PC-3 (cell line): ENCODE results near the gene PRM3. TPM values are rescaled to one million over a fixed set of nuclear protein-coding genes. Genes with fewer than 3 reads are reported as not detected.

Experiments
- ATAC-seq: fragments of 200-7000 bp; cut with Tn5 transposase; 2 replicates; pipeline ENCODE4 v1.9.1; 2020; ENCODE audit warnings: mild to moderate bottlenecking, moderate library complexity
- BruUV-seq: library from RNA; stranded (reverse); fragments of 400-500 nt; replicated peaks from 2 replicates; lab custom pipeline; 2021; lab: Mats Ljungman, UMichigan
- CTCF ChIA-PET: fragments of 300-600 bp; sonication (Branson Sonifier 250); formaldehyde crosslinking; loops from one replicate; lab custom pipeline; 2022; ENCODE audit warnings: antibody characterized with exemption; lab: Charles Lee
- POLR2A ChIA-PET: fragments of 300-600 bp; sonication (Branson Sonifier 250); formaldehyde crosslinking; loops from one replicate; lab custom pipeline; 2022; ENCODE audit warnings: antibody characterized with exemption; ENCODE audit not compliant: unreplicated experiment; lab: Charles Lee
- DNase-seq: peaks from one replicate; pipeline ENCODE4 v3.0.0-alpha.2; 2015
- H2AFZ ChIP-seq: fragments of 300-600 bp; sonication (generic); 2 replicates; pipeline ENCODE4 v1.6.0; 2016; ENCODE audit warnings: antibody characterized with exemption, low read length
- H3F3A ChIP-seq: fragments of 300-600 bp; sonication (generic); one replicate; pipeline ENCODE4 v1.6.0; 2017; ENCODE audit warnings: antibody characterized with exemption, low read length, control low read depth, mild to moderate bottlenecking; ENCODE audit not compliant: unreplicated experiment
- H3K27ac ChIP-seq: fragments of 300-600 bp; sonication (generic); 2 replicates; pipeline ENCODE4 v1.5.1; 2016; ENCODE audit warnings: mild to moderate bottlenecking, low read length
- H3K27me3 ChIP-seq: fragments of 300-600 bp; sonication (generic); 2 replicates; pipeline ENCODE4 v1.6.1; 2016; ENCODE audit warnings: low read length, mixed read lengths
- H3K36me3 ChIP-seq: fragments of 300-600 bp; sonication (generic); 2 replicates; pipeline ENCODE4 v1.6.1; 2016; ENCODE audit warnings: low read depth, mixed run types, low read length, mixed read lengths
- H3K4me1 ChIP-seq: fragments of 300-600 bp; sonication (generic); 2 replicates; pipeline ENCODE4 v1.5.1; 2016; ENCODE audit warnings: low read length; ENCODE audit not compliant: insufficient read depth
- H3K4me2 ChIP-seq: fragments of 300-600 bp; sonication (generic); 2 replicates; pipeline ENCODE4 v1.6.0; 2016; ENCODE audit warnings: low read length
- H3K4me3 ChIP-seq: fragments of 300-600 bp; sonication (generic); 2 replicates; pipeline ENCODE4 v1.5.1; 2016; ENCODE audit warnings: mild to moderate bottlenecking, low read length, mixed read lengths
- H3K79me2 ChIP-seq: fragments of 300-600 bp; sonication (generic); 2 replicates; pipeline ENCODE4 v1.6.1; 2017; ENCODE audit warnings: low read length, mixed read lengths
- H3K9ac ChIP-seq: fragments of 300-600 bp; sonication (generic); 2 replicates; pipeline ENCODE4 v1.6.0; 2016; ENCODE audit warnings: mild to moderate bottlenecking, low read length
- H3K9me2 ChIP-seq: fragments of 300-600 bp; sonication (generic); replicated peaks from 2 replicates; pipeline ENCODE4 v1.6.1; 2016; ENCODE audit warnings: mixed run types, low read length, mixed read lengths
- H3K9me3 ChIP-seq: fragments of 300-600 bp; sonication (generic); 2 replicates; pipeline ENCODE4 v1.6.1; 2016; ENCODE audit warnings: low read length, mixed read lengths
- H4K20me1 ChIP-seq: fragments of 300-600 bp; sonication (generic); 2 replicates; pipeline ENCODE4 v1.6.1; 2016; ENCODE audit warnings: low read length, mixed read lengths
- CTCF ChIP-seq: fragments of 300-600 bp; sonication (generic); conservative IDR thresholded peaks from 2 replicates; pipeline ENCODE4 v1.5.1; 2017; ENCODE audit warnings: antibody characterized with exemption, low read depth, mild to moderate bottlenecking, low read length
- EZH2 ChIP-seq: fragments of 300-600 bp; sonication (generic); IDR thresholded peaks from one replicate; pipeline ENCODE4 v1.6.1; 2017; ENCODE audit warnings: antibody characterized with exemption, mild to moderate bottlenecking, low read length; ENCODE audit not compliant: unreplicated experiment
- EZH2phosphoT487 ChIP-seq: fragments of 300-600 bp; sonication (generic); IDR thresholded peaks from 2 replicates; pipeline ENCODE4 v1.6.1; 2018; ENCODE audit warnings: mild to moderate bottlenecking, antibody characterized with exemption, low read length, borderline replicate concordance
- intact Hi-C: fragments of 100-400 bp; cut with micrococcal nuclease; formaldehyde crosslinking; loops from 2 replicates; pipeline ENCODE4 v1.9.0; 2023
- total RNA-seq: library from RNA; depleted of rRNA; stranded (reverse); fragments of >200 nt; gene quantifications from 2 replicates; pipeline ENCODE4 v1.2.3, GENCODE V29; 2014

The PRM3 gene
- total RNA-seq, 1 experiment from 2014 or later = not detected

- Histone ChIP-seq H3K4me3 (no peak overlapping the region), H3K27me3 (no peaks in the 10 kb centered on the region), H3K9me2 (no peaks in the 10 kb centered on the region), H3K9me3 (no peaks in the 10 kb centered on the region), H3K4me1 (peaks cover 8% of the 10 kb centered on the region; the same call in 1 of the 2 replicates), H4K20me1 (no peaks in the 10 kb centered on the region), H3K27ac (no peak overlapping the region), H3F3A (no peaks in the 10 kb centered on the region), H3K9ac (no peak overlapping the region), H2AFZ (no peak overlapping the region), H3K79me2 (no peaks in the 10 kb centered on the region), H3K4me2 (no peak overlapping the region), H3K36me3 (no peaks in the 10 kb centered on the region)
- ATAC-seq (no peak), DNase-seq (no peak)
- POLR2A ChIA-PET = no interaction called here
- intact Hi-C loops = no loop called here
- BruUV-seq = no TSS peak
- TF ChIP-seq CTCF = no peak
- no peak for TF ChIP-seq EZH2
- TF ChIP-seq EZH2phosphoT487 = no peak
- CTCF ChIA-PET = no interaction called here
These were observed 37.6 kb upstream of the PRM3 start for GRCh38 chr16:11310997-11311561.

- Histone ChIP-seq H2AFZ (no peak overlapping the region), H3F3A (no peaks in the 10 kb centered on the region), H3K27ac (no peak overlapping the region), H3K9me3 (no peaks in the 10 kb centered on the region), H3K36me3 (no peaks in the 10 kb centered on the region), H3K4me1 (peaks cover 8% of the 10 kb centered on the region; the same call in 1 of the 2 replicates), H3K9me2 (no peaks in the 10 kb centered on the region), H3K4me2 (no peak overlapping the region), H3K27me3 (no peaks in the 10 kb centered on the region), H3K9ac (no peak overlapping the region), H3K79me2 (no peaks in the 10 kb centered on the region), H4K20me1 (no peaks in the 10 kb centered on the region), H3K4me3 (no peak overlapping the region)
- no peak for DNase-seq
- ChIA-PET CTCF (no interaction called here), POLR2A (no interaction called here)
- TF ChIP-seq CTCF (no peak), EZH2 (no peak), EZH2phosphoT487 (no peak)
- no peak for ATAC-seq
- intact Hi-C loops = no loop called here
- no TSS peak for BruUV-seq
These were observed 37.2 kb upstream of the PRM3 start for GRCh38 chr16:11310634-11310977.

GRCh38 chr16:11309895-11310633 is 36.6 kb upstream of the PRM3 start:
- no TSS peak for BruUV-seq
- Histone ChIP-seq H3K4me3 (no peak overlapping the region), H3K79me2 (no peaks in the 10 kb centered on the region), H3K9me2 (no peaks in the 10 kb centered on the region), H3K4me1 (peaks cover 8% of the 10 kb centered on the region; the same call in 1 of the 2 replicates), H3K9me3 (no peaks in the 10 kb centered on the region), H3K27ac (no peak overlapping the region), H2AFZ (no peak overlapping the region), H3K36me3 (no peaks in the 10 kb centered on the region), H3K27me3 (no peaks in the 10 kb centered on the region), H4K20me1 (no peaks in the 10 kb centered on the region), H3K4me2 (no peak overlapping the region), H3K9ac (no peak overlapping the region), H3F3A (no peaks in the 10 kb centered on the region)
- TF ChIP-seq EZH2 = no peak
- TF ChIP-seq EZH2phosphoT487 = no peak
- no peak for TF ChIP-seq CTCF
- ATAC-seq = no peak
- intact Hi-C loops = no loop called here
- ChIA-PET CTCF (no interaction called here), POLR2A (no interaction called here)
- DNase-seq = no peak
